ENCODE data around the gene GIPC3.

Gene GIPC3

DNA sequence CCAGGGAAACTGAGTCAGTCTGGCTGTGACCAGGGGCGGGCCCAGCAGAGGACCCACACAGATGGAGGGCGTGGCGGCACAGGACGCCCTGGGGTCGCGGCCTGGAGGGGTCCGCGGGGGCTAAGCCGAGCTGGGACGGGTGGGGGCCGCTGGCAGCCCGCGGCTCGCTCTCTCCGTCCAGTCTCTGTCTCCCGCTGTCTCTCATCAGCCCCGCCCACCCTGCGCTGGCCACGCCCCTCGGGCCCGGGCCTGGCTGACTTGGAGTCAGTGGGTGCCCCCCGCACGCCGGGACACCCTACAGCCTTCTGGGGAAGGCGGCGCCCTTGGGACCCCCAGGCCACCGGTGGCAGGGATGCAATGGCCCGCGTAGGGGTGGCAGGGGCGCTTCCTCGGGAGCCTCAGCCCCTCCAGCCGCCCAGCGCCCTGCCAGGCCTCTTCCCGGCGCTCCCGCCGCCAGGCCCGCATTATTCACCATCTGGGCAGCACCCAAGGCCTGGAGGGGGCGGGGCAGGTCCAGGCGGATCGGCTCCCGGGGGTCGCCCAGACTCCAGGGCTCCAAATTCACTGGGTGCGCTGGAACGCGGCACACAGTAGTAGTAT is 21.5 kb downstream of the GIPC3 start, which contains the start of gene TBXA2R:
TSS of gene TBXA2R (minus strand) at position 186 of the 600 bp plus-strand sequence. CDS start 6,241 bp downstream, outside the sequence.
- peak; percentile 36 to 65 for DNase-seq

DNA sequence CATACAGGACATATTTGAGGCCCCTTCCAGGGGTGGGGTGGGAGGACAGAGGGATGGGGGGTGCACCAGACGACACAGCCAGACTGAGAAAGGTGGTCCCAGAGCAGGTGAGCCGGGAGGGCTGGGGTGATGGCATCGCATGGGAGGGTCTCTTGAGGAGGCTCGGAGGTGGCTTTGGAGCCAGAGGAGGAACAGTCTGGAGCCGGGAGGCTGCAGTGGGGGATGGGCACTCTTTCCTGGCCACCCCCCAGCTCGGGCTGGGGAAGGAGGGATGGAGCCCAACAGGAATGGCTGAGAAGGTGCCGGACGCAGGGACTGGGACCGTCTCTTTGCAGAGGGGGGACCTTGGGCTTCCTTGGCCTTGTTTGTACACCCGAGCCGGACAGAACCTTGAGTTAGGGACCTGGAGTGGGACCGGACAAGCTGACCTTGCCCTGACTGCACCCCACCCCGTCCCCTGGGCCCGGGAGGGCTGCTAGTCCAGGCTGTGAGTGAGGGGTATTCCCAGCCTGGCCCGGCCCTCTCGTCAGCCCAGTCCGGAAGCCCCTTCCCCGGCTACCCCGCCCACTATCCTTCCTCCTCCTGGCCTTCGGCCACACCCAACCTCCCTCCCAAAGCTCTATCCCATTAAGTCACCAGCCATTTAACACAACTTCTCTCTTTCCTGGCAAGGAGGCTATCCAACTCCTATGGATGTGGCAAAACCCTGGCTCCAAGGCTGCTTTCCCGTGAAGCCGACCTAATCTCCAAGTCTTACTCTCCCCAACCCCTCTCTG is 22.2 kb downstream of the GIPC3 start:
- no peak for DNase-seq

GRCh38 chr19:3608079-3608641 is 22.9 kb downstream of the GIPC3 start:
- no peak for DNase-seq

DNA sequence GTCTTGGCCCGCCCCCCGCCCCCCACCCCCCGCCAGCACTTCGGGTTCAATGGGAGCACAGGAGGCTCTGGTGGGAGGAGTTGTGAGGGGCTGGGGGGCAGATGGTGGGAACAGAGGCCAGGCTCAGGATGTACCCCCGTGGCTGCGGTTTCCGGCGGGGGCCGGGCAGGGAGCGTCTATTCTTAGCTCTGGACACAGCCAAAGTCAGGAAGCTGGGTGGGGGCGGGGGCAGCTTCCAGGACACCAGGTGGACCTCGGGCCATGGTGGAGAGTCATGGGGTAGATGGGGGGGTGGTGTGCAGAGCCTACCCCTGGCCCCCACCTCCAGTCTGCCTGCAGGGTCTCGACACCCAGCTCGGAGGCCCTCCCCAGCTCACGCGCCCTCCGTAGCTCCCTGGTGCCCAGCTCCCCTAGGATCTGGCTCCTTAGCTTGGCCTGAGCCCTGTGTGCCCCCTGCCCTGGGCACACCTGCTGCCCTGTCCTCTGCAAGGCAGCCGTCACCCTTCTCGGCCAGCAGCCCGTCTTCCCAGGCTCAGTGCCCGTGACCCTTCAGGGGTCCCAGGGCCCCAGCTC is 23.6 kb downstream of the GIPC3 start:
- DNase-seq, result no peak

DNA sequence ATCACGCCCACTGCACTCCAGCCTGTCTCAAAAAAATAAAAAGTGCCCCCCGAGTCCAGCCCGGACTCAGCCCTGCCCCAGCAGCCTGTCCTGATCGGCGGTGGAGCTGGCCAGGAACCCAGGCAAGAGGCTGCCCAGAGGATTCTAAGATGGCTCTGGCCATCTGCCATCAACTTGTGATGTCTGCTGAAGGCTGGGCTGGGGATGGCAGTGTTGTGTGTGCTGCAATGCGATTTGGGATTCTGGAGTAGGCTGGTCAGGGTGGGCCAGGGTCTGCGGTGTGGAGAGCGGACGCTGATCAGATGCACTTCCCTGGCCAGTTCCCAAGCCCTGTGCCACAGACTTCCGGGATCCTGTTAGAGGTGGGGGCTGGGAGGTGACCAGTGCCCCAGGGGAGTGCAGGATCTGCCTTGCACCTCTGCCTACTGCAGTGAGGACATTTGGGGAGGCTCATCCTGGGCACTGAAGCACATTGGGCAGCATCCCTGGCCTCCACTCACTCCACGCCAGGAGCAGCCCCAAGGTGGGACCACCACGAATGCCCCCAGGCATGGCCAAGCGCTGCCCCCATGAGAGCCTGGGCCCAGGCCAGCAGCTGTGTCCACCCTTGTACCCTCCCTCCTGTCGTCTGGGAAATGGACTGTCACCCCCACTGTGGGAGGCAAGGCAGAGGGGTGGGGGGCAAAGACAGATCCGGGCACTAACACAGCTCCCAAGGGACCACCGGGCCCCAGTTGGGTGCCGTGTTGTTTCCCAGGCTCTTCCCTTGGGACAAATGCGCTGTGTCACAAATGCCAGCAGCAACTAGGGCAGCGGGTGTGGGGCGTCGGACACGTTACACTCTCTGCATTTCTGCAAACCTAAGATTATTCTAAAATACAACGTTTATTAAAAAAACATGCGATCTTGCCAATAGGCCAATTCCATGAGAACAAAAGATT is 24.8 kb downstream of the GIPC3 start:
- no peak for DNase-seq

DNA sequence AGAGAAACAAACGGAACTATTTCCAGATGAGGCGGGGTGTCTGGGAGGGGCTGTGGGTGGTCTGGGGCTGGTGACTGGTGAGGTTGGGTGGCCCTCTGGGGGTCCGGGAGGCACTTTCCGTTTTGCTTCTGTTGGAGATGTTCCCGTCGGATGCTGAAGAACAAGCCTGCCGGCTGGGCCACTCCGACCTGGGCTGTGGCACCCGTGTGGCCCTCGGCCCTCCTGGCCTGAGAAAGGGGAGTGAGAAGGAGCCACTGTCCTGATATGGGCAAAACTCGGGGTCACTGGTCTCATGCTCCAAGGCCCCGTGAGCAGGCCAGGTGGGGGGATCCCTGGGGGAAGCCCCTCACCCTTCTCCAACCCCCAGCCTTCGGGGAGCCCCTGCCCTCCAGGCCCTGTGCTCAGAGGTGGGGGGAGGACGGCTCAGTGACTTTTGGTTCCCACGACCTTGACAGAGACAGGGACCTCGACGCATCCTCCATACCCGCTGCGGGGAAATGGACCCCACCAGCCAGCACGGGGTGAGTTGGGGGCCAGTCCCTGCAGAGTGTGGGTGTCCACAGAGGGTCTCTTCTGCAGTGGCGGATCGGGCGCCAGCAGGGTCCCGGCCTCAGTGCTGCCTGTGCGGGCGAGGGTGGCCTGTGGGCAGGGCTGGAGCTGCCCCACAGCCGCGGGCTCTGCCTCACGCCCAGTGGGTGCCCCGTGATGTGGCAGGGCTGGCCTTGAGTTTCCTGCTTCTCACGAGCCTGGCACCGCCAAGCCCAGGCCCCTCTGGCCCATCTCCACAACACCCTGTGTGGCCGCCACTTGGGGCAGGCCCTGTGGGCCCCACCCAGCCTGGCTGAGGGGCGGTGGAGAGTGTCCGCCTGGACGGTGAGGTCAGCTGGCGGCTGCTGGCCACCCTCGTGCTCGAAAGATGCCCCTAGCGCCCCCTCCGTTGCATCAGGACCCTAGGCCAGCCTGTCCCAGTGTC is 25.8 kb downstream of the GIPC3 start:
- no peak for DNase-seq

DNA sequence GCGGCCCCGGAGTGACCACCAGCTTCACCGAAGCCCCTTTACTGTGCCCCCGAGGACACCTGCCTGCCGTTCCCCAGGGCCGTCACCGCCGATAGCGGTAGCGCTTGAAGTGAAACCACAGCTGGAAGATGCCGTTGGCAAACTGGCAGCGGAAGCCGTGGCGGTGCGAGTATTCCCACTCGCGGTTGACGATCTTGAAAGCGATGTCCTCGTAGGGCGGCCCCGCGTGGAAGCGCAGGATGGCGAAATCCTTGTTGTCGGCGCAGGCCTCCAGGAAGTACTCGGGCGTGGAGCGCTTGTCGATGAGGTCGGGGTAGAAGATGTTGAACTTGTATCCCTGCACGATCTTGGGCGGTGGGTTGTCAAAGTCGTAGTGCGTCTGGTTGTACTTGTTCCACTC is 26.6 kb downstream of the GIPC3 start:
- no peak for DNase-seq

DNA sequence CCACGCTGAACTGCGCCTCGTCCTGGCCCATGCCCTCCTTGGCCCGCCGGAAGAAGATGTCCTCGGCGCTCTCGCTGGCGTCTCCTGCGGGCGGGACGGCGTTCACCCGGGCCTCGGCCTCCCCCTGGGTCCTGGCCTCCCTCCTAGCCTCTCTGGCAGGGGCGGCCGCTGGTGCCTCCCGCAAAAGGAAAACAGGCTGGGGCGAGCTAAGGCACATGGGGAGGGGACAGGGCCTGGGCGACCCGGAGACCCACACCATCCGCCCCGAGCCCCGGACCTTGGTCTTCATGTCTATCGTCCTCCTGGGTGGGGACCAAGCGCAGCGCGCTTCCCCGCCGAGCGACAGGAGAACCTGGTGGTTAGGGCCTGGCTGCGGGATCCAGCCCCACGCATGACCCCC is 27.1 kb downstream of the GIPC3 start:
- no peak for DNase-seq

DNA sequence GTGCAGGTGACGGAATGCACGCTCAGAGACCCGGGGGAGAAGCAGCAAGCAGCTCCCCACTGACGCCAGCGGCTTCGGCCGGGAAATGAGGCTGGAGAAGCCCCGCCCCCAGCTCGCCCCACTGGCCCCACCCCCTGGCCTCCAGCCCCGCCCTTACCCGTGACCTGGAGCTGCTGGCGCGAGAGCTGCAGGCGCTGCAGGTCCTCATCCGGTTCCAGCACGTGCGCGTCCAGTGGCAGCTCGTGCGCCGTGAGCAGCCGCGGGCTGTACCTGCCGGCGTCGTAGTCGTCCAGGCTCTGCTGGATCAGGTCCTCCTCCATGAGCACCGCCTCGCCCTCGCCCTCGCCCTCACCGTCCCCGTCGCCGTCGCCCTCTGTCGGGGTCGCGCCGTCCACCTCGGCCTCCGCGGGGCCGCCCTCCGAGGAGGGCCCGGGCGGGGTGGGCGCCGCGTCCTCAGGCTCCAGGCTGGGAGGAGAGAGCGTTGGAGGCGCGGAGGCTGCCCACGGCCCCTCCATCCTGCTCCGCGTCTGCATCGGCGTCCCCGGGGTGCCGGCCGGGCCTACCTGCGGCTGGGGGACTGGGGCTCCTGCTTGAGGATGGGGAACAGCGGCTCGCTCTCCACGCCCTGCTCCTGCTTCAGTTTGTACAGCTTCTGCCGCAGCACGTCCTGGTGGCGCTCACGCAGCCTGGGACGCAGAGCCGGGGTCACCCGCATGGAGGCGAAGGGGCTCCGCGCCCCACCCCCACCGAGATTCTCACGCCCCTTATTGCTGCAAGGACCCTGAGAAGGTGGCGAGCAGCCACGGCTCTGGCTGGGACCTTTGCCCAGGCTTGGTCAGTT is 27.8 kb downstream of the GIPC3 start:
- no peak for DNase-seq

DNA sequence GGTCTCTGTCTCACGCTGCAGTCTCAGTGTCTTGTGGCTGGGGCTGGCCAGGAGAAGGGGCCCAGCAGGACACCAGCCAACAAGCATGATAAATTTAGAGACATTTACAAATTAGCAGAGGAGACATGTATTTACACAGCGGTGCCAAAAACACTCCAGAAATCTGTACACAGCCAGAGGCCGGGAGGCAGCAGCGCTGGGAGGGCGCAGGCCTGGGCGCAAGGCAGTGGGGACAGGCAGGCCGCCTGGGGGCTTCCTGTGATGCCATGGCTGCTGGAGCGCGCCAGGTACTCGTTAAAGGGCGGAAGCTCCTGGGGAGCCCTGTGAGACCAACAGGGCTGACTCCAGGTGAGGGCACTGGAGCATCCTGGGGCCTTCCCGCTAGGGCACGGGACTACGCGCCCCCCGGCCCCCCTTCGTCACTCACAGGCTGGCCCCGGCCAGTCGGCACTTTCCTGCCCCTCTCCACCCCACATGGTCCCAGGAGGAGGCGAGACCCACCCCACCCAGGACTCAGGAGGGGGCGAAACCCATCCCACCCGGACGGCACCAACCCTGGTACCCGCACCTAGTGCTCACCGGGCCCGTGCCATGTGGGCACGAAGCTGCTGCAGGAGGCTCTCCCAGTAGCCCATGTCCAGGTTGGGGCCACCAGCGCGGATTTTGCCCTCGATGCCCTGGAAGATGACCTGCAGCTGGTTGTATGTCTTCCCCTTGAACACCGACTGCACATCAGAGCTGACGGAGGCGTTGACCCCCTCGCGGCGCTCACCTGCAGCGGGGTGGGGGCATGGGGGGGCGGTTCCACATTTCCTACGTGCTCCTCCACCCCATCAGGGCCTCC is 28.8 kb downstream of the GIPC3 start:
- DNase-seq, result no peak

GRCh38 chr19:3614858-3615505 is 29.7 kb downstream of the GIPC3 start:
- DNase-seq, result no peak

DNA sequence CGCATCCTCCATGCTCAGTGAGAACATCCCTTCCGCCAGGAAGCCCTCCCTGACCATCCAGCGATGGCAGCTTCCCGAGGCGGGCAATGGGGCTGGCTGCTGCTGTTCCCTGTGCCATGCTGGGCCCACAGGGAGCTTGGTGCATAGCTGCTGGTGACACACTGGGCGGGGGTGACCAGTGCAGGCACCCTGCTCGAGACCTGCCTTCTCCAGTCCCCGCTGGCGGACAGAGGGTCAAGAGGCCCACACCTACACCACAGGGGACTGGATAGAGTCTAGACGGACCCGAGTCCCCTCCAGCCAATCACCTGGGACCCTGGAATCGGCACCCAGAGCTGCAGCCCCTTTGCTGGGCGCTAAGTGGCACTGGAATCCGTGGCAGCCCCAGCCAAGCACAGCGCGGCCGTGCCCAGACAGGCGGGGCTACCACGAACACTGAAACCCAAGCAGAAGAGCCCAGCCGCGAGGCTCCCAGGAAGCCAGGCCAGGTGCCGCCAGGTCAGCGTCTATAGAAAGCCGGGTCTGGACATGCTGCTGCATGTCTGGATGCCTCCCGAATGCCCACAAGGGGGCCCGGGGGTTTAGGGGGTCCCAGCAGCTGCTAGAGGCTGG is 30.4 kb downstream of the GIPC3 start:
- DNase-seq, result no peak

DNA sequence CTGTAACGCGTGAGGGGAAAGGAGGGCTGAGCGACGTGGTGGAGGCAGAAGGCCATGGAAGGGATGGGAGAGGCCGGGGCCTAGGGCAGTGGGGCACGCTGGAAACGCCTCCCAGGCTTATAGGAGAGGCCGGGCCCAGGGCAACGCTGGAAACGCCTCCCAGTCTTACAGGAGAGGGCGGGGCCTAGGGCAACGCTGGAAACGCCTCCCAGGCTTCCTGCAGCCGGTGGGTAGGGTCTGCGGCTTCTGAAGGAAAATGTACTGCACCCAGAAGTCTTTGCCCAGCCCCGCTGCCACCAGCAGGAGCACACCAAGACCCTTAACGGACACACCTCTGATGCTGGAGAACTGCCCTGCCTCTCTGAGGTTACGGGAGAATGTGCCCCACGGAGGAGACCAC is 32.2 kb downstream of the GIPC3 start:
- DNase-seq, result no peak

DNA sequence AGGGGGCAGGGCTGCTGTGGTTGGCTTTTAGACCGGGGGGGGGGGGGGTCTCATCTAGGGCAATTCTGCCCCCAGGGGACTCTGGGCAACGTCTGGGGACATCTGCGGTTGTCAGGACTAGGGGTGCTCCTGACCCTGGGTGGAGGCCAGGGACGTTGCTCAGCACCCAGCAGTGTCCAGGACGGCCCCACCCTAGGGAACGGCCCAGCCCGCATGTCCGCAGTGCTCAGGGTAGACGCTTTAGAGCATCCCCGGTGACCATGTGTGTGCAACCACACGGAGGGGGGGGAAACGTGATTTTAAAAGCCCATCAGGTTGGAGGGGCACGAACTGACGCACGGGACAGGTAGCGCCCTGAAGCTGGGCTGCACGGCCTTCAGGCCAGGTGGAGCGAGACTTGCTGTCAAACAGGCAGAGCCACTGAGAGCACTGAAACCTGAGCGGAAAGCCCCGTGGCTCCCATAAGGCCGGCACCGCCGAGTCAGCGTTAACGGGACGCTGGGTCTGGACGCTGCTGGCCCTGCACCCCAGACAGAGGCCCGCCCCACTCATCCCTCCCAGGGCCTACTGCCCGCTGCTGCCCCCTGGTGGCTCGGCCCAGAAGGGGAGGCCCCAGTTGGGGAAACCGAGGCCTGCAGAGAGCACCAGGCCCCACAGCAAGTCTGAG is 33.0 kb downstream of the GIPC3 start:
- peak; percentile 29 to 58 for DNase-seq

GRCh38 chr19:3618811-3619630 is 33.7 kb downstream of the GIPC3 start:
- DNase-seq, result no peak

- DNase-seq, result no peak
Observed at GRCh38 chr19:3619631-3620012, 34.3 kb downstream of the GIPC3 start.
